H1 (cell line): ENCODE results near the gene KLF18. TPM values are rescaled to one million over a fixed set of nuclear protein-coding genes. Genes with fewer than 3 reads are reported as not detected.

Source experiments
- CTCF ChIA-PET: fragments of 300-600 bp; sonication (Branson Sonifier 250); formaldehyde crosslinking; loops from one replicate; lab custom pipeline; 2021; ENCODE audit not compliant: partially characterized antibody; lab: Charles Lee
- POLR2A ChIA-PET: fragments of 300-600 bp; sonication (Branson Sonifier 250); formaldehyde crosslinking; loops from one replicate; lab custom pipeline; 2021; ENCODE audit warnings: inconsistent platforms; ENCODE audit not compliant: partially characterized antibody; lab: Charles Lee
- DNase-seq, 2 experiments: peaks; one replicate each; pipeline versions ENCODE4 v3.0.0 to v3.0.0-alpha.2; 2010 to 2022; ENCODE audit warnings: low spot score in 2 of 2, low read depth in 1 of 2, mixed read lengths in 1 of 2
- FAIRE-seq: peaks from 2 replicates; lab custom pipeline; 2011; peaks lifted over from hg19 to GRCh38; lab: Jason Lieb, UNC
- H2AFZ ChIP-seq: 2 replicates; pipeline ENCODE4 v1.8.1; 2012; ENCODE audit warnings: low read length, inconsistent platforms
- H2AK5ac ChIP-seq: 2 replicates; pipeline ENCODE4 v1.6.1; 2013; ENCODE audit warnings: low read depth, low read length
- H2BK120ac ChIP-seq: replicated peaks from 2 replicates; pipeline ENCODE3; 2013; ENCODE audit warnings: low read depth, low read length, inconsistent platforms
- H2BK12ac ChIP-seq: 2 replicates; pipeline ENCODE4 v1.6.1; 2013; ENCODE audit warnings: low read depth, low read length
- H2BK15ac ChIP-seq: 2 replicates; pipeline ENCODE4 v1.6.1; 2013; ENCODE audit warnings: low read length
- H2BK20ac ChIP-seq: 2 replicates; pipeline ENCODE4 v1.6.1; 2013; ENCODE audit warnings: low read length
- H2BK5ac ChIP-seq: 2 replicates; pipeline ENCODE4 v1.6.1; 2013; ENCODE audit warnings: low read depth, low read length
- H3K14ac ChIP-seq: 2 replicates; pipeline ENCODE4 v1.6.1; 2013; ENCODE audit warnings: inconsistent platforms; ENCODE audit not compliant: insufficient read length
- H3K18ac ChIP-seq: 2 replicates; pipeline ENCODE4 v1.6.1; 2013; ENCODE audit warnings: low read length; ENCODE audit errors: extremely low read depth
- H3K23ac ChIP-seq: 2 replicates; pipeline ENCODE4 v1.6.1; 2013; ENCODE audit warnings: inconsistent platforms; ENCODE audit not compliant: insufficient read length
- H3K23me2 ChIP-seq: 2 replicates; pipeline ENCODE4 v1.6.1; 2013; ENCODE audit warnings: low read depth, low read length
- H3K27ac ChIP-seq: 2 replicates; pipeline ENCODE4 v1.6.1; 2011; ENCODE audit warnings: low read depth, low read length, inconsistent platforms
- H3K27me3 ChIP-seq, 4 experiments: replicated peaks in 1 of 4; 1 replicate in 1 of 4; 2 replicates in 3 of 4; pipeline versions ENCODE4 v1.6.1 to v1.8.1; 2011 to 2013; ENCODE audit warnings: low read length in 3 of 4, mild to moderate bottlenecking in 3 of 4, inconsistent platforms in 2 of 4, mixed read lengths in 2 of 4, moderate library complexity in 1 of 4; ENCODE audit not compliant: control insufficient read depth in 3 of 4, insufficient read depth in 3 of 4; ENCODE audit errors: extremely low read depth in 1 of 4
- H3K36me3 ChIP-seq, 4 experiments: 2 replicates each; pipeline versions ENCODE4 v1.6.1 to v1.8.1; 2011 to 2013; ENCODE audit warnings: mild to moderate bottlenecking in 4 of 4, low read length in 3 of 4, moderate library complexity in 2 of 4, control low read depth in 1 of 4, inconsistent platforms in 1 of 4; ENCODE audit not compliant: insufficient read depth in 4 of 4, control insufficient read depth in 2 of 4
- H3K4ac ChIP-seq: replicated peaks from 2 replicates; pipeline ENCODE3; 2013; ENCODE audit warnings: low read length, low read depth, mixed read lengths, inconsistent platforms; ENCODE audit not compliant: insufficient read length
- H3K4me1 ChIP-seq, 4 experiments: replicated peaks in 1 of 4; 1 replicate in 1 of 4; 2 replicates in 3 of 4; pipeline versions ENCODE4 v1.6.1 to v1.8.1; 2011 to 2013; ENCODE audit warnings: low read length in 3 of 4, inconsistent platforms in 2 of 4, mixed read lengths in 1 of 4; ENCODE audit not compliant: insufficient read depth in 4 of 4, control insufficient read depth in 3 of 4
- H3K4me2 ChIP-seq, 2 experiments: 2 replicates each; pipeline versions ENCODE4 v1.6.1 to v1.8.1; 2011 to 2013; ENCODE audit warnings: low read depth in 2 of 2, low read length in 2 of 2, control low read depth in 1 of 2, inconsistent platforms in 1 of 2, mild to moderate bottlenecking in 1 of 2; ENCODE audit not compliant: insufficient read depth in 1 of 2
- H3K4me3 ChIP-seq, 4 experiments: fragments of 200-600, 300-600 bp in 1 of 4; sonication (generic), shearing (Covaris generic), sonication (Bioruptor Twin) in 1 of 4; 2 replicates each; pipeline versions ENCODE4 v1.5.1 to v1.8.1; 2011 to 2016; ENCODE audit warnings: low read length in 4 of 4, low read depth in 3 of 4, control low read depth in 2 of 4, inconsistent platforms in 2 of 4, mild to moderate bottlenecking in 2 of 4, mixed read lengths in 1 of 4, moderate library complexity in 1 of 4; ENCODE audit not compliant: insufficient read depth in 2 of 4; ENCODE audit errors: extremely low read depth in 1 of 4
- H3K56ac ChIP-seq: replicated peaks from 2 replicates; pipeline ENCODE3; 2013; ENCODE audit warnings: low read depth, mild to moderate bottlenecking, mixed read lengths, low read length, inconsistent platforms; ENCODE audit not compliant: insufficient read length
- H3K79me1 ChIP-seq: 2 replicates; pipeline ENCODE4 v1.6.1; 2013; ENCODE audit warnings: low read depth, low read length, control low read depth
- H3K79me2 ChIP-seq, 2 experiments: 2 replicates each; pipeline versions ENCODE4 v1.6.1 to v1.8.1; 2012 to 2013; ENCODE audit warnings: low read length in 2 of 2, mild to moderate bottlenecking in 2 of 2, inconsistent platforms in 1 of 2; ENCODE audit not compliant: insufficient read depth in 2 of 2, control insufficient read depth in 1 of 2
- H3K9ac ChIP-seq, 4 experiments: replicated peaks in 1 of 4; 1 replicate in 1 of 4; 2 replicates in 3 of 4; pipeline versions ENCODE4 v1.6.1 to v1.8.1; 2011 to 2013; ENCODE audit warnings: low read depth in 3 of 4, low read length in 3 of 4, control low read depth in 2 of 4, mild to moderate bottlenecking in 2 of 4, moderate library complexity in 2 of 4, inconsistent platforms in 1 of 4; ENCODE audit errors: extremely low read depth in 1 of 4
- H3K9me3 ChIP-seq, 2 experiments: 2 replicates each; pipeline versions ENCODE4 v1.6.1 to v1.8.1; 2012 to 2013; ENCODE audit warnings: mild to moderate bottlenecking in 2 of 2, moderate library complexity in 2 of 2, control low read depth in 1 of 2, inconsistent platforms in 1 of 2, low read depth in 1 of 2, low read length in 1 of 2, mixed read lengths in 1 of 2; ENCODE audit not compliant: insufficient read depth in 2 of 2
- H4K20me1 ChIP-seq, 2 experiments: replicated peaks in 1 of 2; 2 replicates each; pipeline versions ENCODE3 to v1.8.1; 2011 to 2013; ENCODE audit warnings: inconsistent platforms in 2 of 2, low read length in 2 of 2, mild to moderate bottlenecking in 1 of 2; ENCODE audit not compliant: insufficient read depth in 2 of 2, control insufficient read depth in 1 of 2
- H4K5ac ChIP-seq: 2 replicates; pipeline ENCODE4 v1.6.1; 2013; ENCODE audit warnings: low read length, low read depth, mixed read lengths, inconsistent platforms; ENCODE audit not compliant: insufficient read length
- H4K8ac ChIP-seq: 2 replicates; pipeline ENCODE4 v1.8.0; 2013; ENCODE audit warnings: mild to moderate bottlenecking, moderate library complexity, low read length, inconsistent platforms; ENCODE audit not compliant: insufficient read depth; ENCODE audit errors: extremely low read depth
- H4K91ac ChIP-seq: replicated peaks from 2 replicates; pipeline ENCODE3; 2013; ENCODE audit warnings: low read length, mixed read lengths, inconsistent platforms; ENCODE audit not compliant: insufficient read length
- BRCA1 ChIP-seq: IDR thresholded peaks from 2 replicates; pipeline ENCODE4 v1.6.1; 2012; ENCODE audit warnings: low read depth, low read length, improper control_type of control experiment
- JUND ChIP-seq: IDR thresholded peaks from 2 replicates; pipeline ENCODE4 v1.6.1; 2011; ENCODE audit warnings: mild to moderate bottlenecking, improper control_type of control experiment, low read length
- WGBS, 2 experiments: shearing (Covaris generic) in 1 of 2; methylation state at CpG; one replicate each; pipeline versions ENCODE4 v1.1.6 to v1.1.7; 2013 to 2015; ENCODE audit warnings: low lambda C conversion rate in 2 of 2, mixed read lengths in 2 of 2, inconsistent platforms in 1 of 2, low coverage in 1 of 2, missing lambda C conversion rate in 1 of 2; ENCODE audit not compliant: insufficient replicate concordance in 2 of 2, insufficient coverage in 1 of 2, insufficient read length in 1 of 2; ENCODE audit errors: extremely low coverage in 1 of 2, missing lambda C conversion rate in 1 of 2; 5-methylcytosine and 5-hydroxymethylcytosine counted together
- polyA plus RNA-seq, 7 experiments: library from polyadenylated mRNA; depleted of rRNA in 3 of 7; stranded (reverse) in 5 of 7; unstranded in 2 of 7; fragments of >200 nt in 5 of 7; fragments of 200-250 nt in 2 of 7; gene quantifications; 1 replicate in 5 of 7; 2 replicates in 1 of 7; 4 replicates in 1 of 7; pipeline versions ENCODE4 v1.2.1 to v1.2.3, GENCODE V29; 2011 to 2013; ENCODE audit warnings: missing spikeins in 2 of 7, mixed read lengths in 2 of 7
- total RNA-seq: library from RNA; stranded (reverse); fragmentation: NEBNext Ultra II Directional; extraction: Animal tissue kit (Norgen Biotek cat#: 25700); gene quantifications from 2 replicates; pipeline ENCODE4 v1.2.1, GENCODE V29; 2021

KLF18 gene
- total and polyA plus RNA-seq, 2 of the 8 experiments (the other 6 are each of a cell fraction or from before 2014, with no cell fraction given), result 0.09 to 0.15 TPM

GRCh38 chr1:44135886-44136285, 5.5 kb downstream of the KLF18 start:
- H3K27me3 ChIP-seq, result no peaks in the 10 kb centered on the region
- no peaks in the 10 kb centered on the region for H3K79me1 ChIP-seq
- no peak overlapping the region for H3K4me2 ChIP-seq
- H3K79me2 ChIP-seq, result no peaks in the 10 kb centered on the region
- no peak overlapping the region for H3K4me3 ChIP-seq
- no peaks in the 10 kb centered on the region; the same call in 1 of the 2 replicates for H3K23me2 ChIP-seq
- no peak for TF ChIP-seq BRCA1
- no peak for TF ChIP-seq JUND
- H3K4me1 ChIP-seq, result no peaks in the 10 kb centered on the region
- no peak overlapping the region for H4K5ac ChIP-seq
- no peak overlapping the region for H2BK15ac ChIP-seq
- no peak overlapping the region for H2BK12ac ChIP-seq
- no peak overlapping the region for H3K4ac ChIP-seq
- H3K56ac ChIP-seq, result no peak overlapping the region
- no peak overlapping the region for H2AFZ ChIP-seq
- ChIA-PET POLR2A (no interaction called here), CTCF (interaction anchor here (0.6 to 2.8 kb wide), 5 partner anchors 27 to 437 kb away, joined by 3 to 9 read pairs (median 4); no protein-coding TSS in a partner anchor)
- no peak overlapping the region for H2AK5ac ChIP-seq
- H3K27ac ChIP-seq, result no peak overlapping the region
- no peak overlapping the region for H2BK5ac ChIP-seq
- no peak overlapping the region for H3K23ac ChIP-seq
- H3K9me3 ChIP-seq, result no peaks in the 10 kb centered on the region
- no peak overlapping the region for H2BK120ac ChIP-seq
- H2BK20ac ChIP-seq, result no peak overlapping the region
- FAIRE-seq (no peak), DNase-seq (no peak)
- no peak overlapping the region for H3K14ac ChIP-seq
- no peaks in the 10 kb centered on the region for H3K36me3 ChIP-seq
- no peak overlapping the region for H4K91ac ChIP-seq
- no peak overlapping the region for H3K18ac ChIP-seq
- no peak overlapping the region for H4K8ac ChIP-seq
- H3K9ac ChIP-seq, result no peak overlapping the region
- 94% methylated on average over 2 of the region's 2 CpGs; no CpG with 5 or more reads in 1 of the 2 experiments for WGBS, 2 experiments
- H4K20me1 ChIP-seq, result no peaks in the 10 kb centered on the region
